Right lobe of liver (tissue), 6 donors: Measurements from ENCODE around the gene LHFPL2. TPM values are rescaled to one million over a fixed set of nuclear protein-coding genes. Genes with fewer than 3 reads are reported as not detected.

Experiments used
- ATAC-seq, 4 donors: fragments of 200-7000 bp; cut with Tn5 transposase; one replicate each; pipeline ENCODE4 v1.9.1; 2020; ENCODE audit warnings: mild to moderate bottlenecking in 4 of 4, moderate library complexity in 4 of 4
- DNase-seq, 3 donors: peaks; one replicate each; pipeline ENCODE4 v3.0.0-alpha.2; 2020
- H3K27ac ChIP-seq, 3 donors: fragments of 200-600 bp; one replicate each; pipeline ENCODE4 v1.8.0; 2022
- H3K27me3 ChIP-seq, 2 donors: fragments of 200-600 bp; one replicate each; pipeline ENCODE4 v1.8.0; 2022
- H3K36me3 ChIP-seq, 4 donors: fragments of 200-600 bp; sonication (generic) in 1 of 4; one replicate each; pipeline versions ENCODE4 v1.5.1 to v1.8.0; 2017 to 2022; ENCODE audit warnings: control low read depth in 1 of 4
- H3K4me1 ChIP-seq, 4 donors: fragments of 200-600 bp; sonication (generic) in 1 of 4; one replicate each; pipeline versions ENCODE4 v1.5.1 to v1.8.0; 2017 to 2022; ENCODE audit warnings: control low read depth in 1 of 4
- H3K4me3 ChIP-seq, 3 donors: fragments of 200-600 bp; one replicate each; pipeline ENCODE4 v1.8.0; 2022
- H3K9me3 ChIP-seq, 4 donors: fragments of 200-600 bp; sonication (generic) in 1 of 4; one replicate each; pipeline versions ENCODE4 v1.5.1 to v1.8.0; 2017 to 2022; ENCODE audit warnings: control low read depth in 1 of 4
- POLR2A ChIP-seq: fragments of 450-650 bp; IDR thresholded peaks from one replicate; pipeline ENCODE4 v1.6.1; 2017; ENCODE audit warnings: antibody characterized with exemption, mild to moderate bottlenecking
- WGBS: methylation state at CpG from one replicate; pipeline ENCODE4 v1.1.6; 2018; ENCODE audit warnings: low coverage, low lambda C conversion rate; ENCODE audit not compliant: insufficient coverage; ENCODE audit errors: missing lambda C conversion rate; 5-methylcytosine and 5-hydroxymethylcytosine counted together
- intact Hi-C, 2 donors: fragments of 100-400 bp; cut with DNase I; formaldehyde crosslinking; loops; one replicate each; pipeline versions ENCODE4 v1.11.2 to v1.14.1; 2022
- total RNA-seq, 6 experiments: library from RNA; depleted of rRNA in 2 of 6; stranded (reverse); fragments of >200 nt in 2 of 6; fragmentation: NEBNext Ultra II Directional in 3 of 6; extraction: Animal tissue kit (Norgen Biotek cat#: 25700) in 3 of 6; gene quantifications; one replicate each; pipeline versions ENCODE4 v1.1.0 to v1.2.4, GENCODE V29; 2016 to 2023
- TF ChIP-seq, protein P1 (sequence below), 4 donors: fragments of 200-600 bp in 3 of 4; fragments of 450-650 bp in 1 of 4; IDR thresholded peaks; one replicate each; pipeline versions ENCODE4 v1.5.1 to v1.8.0; 2016 to 2022; ENCODE audit warnings: antibody characterized with exemption in 4 of 4, mild to moderate bottlenecking in 2 of 4
- donor health status: DM: no; HTN: yes; CAD: no.
- donor health status: DM: no; HTN: no; CAD: no.
- donor health status: DM: no; HTN: no; CAD: no.
- donor health status: DM: no; HTN: yes; CAD: no.
- donor health status: DM: no; HTN: yes; CAD: no.

LHFPL2 gene
- total RNA-seq, 6 experiments from 2014 or later = 2.6 to 11.8 (median 4.3) TPM

DNA sequence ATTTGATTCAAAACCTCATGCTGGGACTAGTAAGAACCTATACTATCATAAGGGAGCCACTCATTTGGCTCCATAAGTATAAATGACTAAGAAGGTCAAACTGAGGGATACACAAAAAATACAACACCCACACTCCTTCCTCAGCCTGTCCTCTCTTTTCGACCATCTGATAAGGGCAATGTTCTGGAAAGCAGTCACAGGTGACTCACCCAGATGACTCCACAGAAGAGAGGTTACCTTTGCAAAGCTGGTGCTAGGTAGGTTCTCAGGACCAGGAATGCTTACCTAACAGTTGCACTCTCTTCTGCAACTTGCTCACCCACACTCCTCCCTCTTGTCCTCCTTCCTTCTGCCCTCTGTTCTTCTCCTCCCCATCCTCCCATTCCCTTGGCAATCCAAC is 32.9 kb downstream of the LHFPL2 start:
- ATAC-seq (peak in 1 of 4 donors; percentile 69), DNase-seq (no peak)
- Histone ChIP-seq H3K4me1 (no peaks in the 10 kb centered on the region), H3K27me3 (no peaks in the 10 kb centered on the region), H3K36me3 (no peaks in the 10 kb centered on the region), H3K9me3 (no peaks in the 10 kb centered on the region), H3K4me3 (no peak overlapping the region), H3K27ac (no peak overlapping the region)
- TF ChIP-seq POLR2A = no peak
- TF ChIP-seq, protein P1, sequence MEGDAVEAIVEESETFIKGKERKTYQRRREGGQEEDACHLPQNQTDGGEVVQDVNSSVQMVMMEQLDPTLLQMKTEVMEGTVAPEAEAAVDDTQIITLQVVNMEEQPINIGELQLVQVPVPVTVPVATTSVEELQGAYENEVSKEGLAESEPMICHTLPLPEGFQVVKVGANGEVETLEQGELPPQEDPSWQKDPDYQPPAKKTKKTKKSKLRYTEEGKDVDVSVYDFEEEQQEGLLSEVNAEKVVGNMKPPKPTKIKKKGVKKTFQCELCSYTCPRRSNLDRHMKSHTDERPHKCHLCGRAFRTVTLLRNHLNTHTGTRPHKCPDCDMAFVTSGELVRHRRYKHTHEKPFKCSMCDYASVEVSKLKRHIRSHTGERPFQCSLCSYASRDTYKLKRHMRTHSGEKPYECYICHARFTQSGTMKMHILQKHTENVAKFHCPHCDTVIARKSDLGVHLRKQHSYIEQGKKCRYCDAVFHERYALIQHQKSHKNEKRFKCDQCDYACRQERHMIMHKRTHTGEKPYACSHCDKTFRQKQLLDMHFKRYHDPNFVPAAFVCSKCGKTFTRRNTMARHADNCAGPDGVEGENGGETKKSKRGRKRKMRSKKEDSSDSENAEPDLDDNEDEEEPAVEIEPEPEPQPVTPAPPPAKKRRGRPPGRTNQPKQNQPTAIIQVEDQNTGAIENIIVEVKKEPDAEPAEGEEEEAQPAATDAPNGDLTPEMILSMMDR (IDR thresholded peaks at IDR 0.05) = no peak
- WGBS = 58% methylated on average over 1 of the region's 1 CpG
- intact Hi-C loops = no loop called here

DNA sequence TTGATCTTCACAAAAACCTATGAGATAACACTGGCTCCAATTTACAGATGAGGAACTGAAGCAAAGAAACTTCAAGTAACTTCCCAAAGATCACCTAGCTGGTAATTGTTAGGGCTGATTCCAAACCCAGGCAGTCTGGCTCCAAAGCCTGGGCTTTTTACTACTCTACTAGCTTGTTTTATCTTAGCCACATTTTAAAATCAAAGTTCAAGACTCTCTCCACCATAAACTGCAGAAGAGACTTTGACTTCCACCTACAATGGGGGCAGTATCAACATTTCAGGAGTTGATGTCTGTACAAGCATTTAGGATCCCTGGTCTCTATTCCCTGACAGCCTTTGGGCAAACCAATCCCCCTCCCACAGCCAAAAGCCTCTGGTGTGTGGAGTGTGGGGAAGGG is 33.8 kb downstream of the LHFPL2 start:
- TF ChIP-seq POLR2A = no peak
- TF ChIP-seq, protein P1 (IDR thresholded peaks at IDR 0.05) = no peak
- Histone ChIP-seq H3K4me1 (no peaks in the 10 kb centered on the region), H3K27me3 (no peaks in the 10 kb centered on the region), H3K9me3 (no peaks in the 10 kb centered on the region), H3K27ac (no peak overlapping the region), H3K4me3 (no peak overlapping the region), H3K36me3 (no peaks in the 10 kb centered on the region)
- intact Hi-C loops = no loop called here
- DNase-seq (no peak), ATAC-seq (no peak)

DNA sequence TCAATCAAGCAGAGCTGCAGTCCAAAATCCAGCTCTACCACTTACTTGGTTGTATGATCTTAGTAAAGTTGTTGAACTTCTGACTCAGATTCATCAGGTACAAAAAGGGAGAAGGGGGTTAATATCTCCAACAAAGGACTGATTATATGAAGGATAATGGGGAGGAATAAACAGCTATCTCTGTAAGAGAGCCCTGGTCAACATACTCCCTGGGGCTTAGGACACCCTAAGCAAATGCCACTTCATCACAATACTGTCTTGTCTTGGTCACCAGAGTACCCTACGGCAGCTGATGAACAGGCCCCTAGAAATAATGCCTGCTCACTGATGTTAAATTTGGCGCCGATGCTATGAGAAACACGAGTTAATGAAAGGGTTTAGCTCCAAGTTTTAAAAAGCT is 34.8 kb downstream of the LHFPL2 start:
- Histone ChIP-seq H3K27me3 (no peaks in the 10 kb centered on the region), H3K9me3 (no peaks in the 10 kb centered on the region), H3K36me3 (no peaks in the 10 kb centered on the region), H3K4me3 (no peak overlapping the region), H3K4me1 (no peaks in the 10 kb centered on the region), H3K27ac (no peak overlapping the region)
- ATAC-seq (no peak), DNase-seq (no peak)
- intact Hi-C loops = no loop called here
- TF ChIP-seq, protein P1 (IDR thresholded peaks at IDR 0.05) = no peak
- no peak for TF ChIP-seq POLR2A
- 50% methylated on average over 4 of the region's 4 CpGs for WGBS

DNA sequence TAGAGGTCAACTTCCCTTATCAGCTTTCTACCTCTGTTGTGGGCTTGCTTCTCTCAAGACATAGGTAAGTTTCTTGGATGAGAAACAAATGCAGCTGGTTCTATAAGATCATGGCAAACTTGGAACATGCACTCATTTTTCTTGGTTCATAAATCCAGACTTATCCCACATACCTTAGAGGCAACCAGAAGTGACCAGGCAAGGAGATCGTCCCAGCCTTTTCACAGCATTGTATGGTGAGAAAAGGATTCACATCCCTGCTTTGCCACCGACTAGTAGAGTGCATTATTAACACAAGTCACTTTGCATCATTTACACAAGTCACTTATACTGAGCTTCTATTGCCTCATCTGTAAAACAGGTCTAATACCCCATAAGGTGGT is 35.4 kb downstream of the LHFPL2 start:
- TF ChIP-seq, protein P1 (IDR thresholded peaks at IDR 0.05) = no peak
- no peak for TF ChIP-seq POLR2A
- intact Hi-C loops = no loop called here
- DNase-seq (no peak), ATAC-seq (no peak)
- Histone ChIP-seq H3K4me1 (no peaks in the 10 kb centered on the region), H3K27ac (no peak overlapping the region), H3K9me3 (no peaks in the 10 kb centered on the region), H3K27me3 (no peaks in the 10 kb centered on the region), H3K36me3 (no peaks in the 10 kb centered on the region), H3K4me3 (no peak overlapping the region)
- 76% methylated on average over 2 of the region's 2 CpGs for whole genome bisulfite sequencing
